Duodenal mucosa (tissue), 2 donors: ENCODE results near the gene TANGO2.

Source experiments
- H3K27ac ChIP-seq: one replicate; pipeline ENCODE4 v1.7.0; 2013; ENCODE audit warnings: low read depth, low read length
- H3K27me3 ChIP-seq, 2 donors: one replicate each; pipeline ENCODE4 v1.7.0; 2013; ENCODE audit warnings: low read length in 2 of 2, control low read depth in 1 of 2; ENCODE audit not compliant: insufficient read depth in 2 of 2, control insufficient read depth in 1 of 2
- H3K36me3 ChIP-seq, 2 donors: one replicate each; pipeline ENCODE4 v1.7.0; 2013; ENCODE audit warnings: low read length in 2 of 2, control low read depth in 1 of 2; ENCODE audit not compliant: insufficient read depth in 2 of 2, control insufficient read depth in 1 of 2
- H3K4me1 ChIP-seq, 2 donors: one replicate each; pipeline ENCODE4 v1.7.0; 2013; ENCODE audit warnings: low read length in 2 of 2, control low read depth in 1 of 2; ENCODE audit not compliant: insufficient read depth in 2 of 2, control insufficient read depth in 1 of 2
- H3K4me3 ChIP-seq, 2 donors: one replicate each; pipeline ENCODE4 v1.7.0; 2013; ENCODE audit warnings: low read length in 2 of 2, low read depth in 1 of 2
- H3K9ac ChIP-seq, 2 donors: one replicate each; pipeline ENCODE4 v1.7.0; 2013; ENCODE audit warnings: low read length in 2 of 2, low read depth in 1 of 2
- H3K9me3 ChIP-seq, 2 donors: one replicate each; pipeline ENCODE4 v1.7.0; 2013; ENCODE audit warnings: low read length in 2 of 2, control low read depth in 1 of 2; ENCODE audit not compliant: control insufficient read depth in 1 of 2

Gene TANGO2

GRCh38 chr22:20036535-20037392 lies 15.9 kb downstream of the TANGO2 start:
- Histone ChIP-seq H3K27me3 (no peaks in the 10 kb centered on the region), H3K9ac (no peak overlapping the region), H3K27ac (no peak overlapping the region), H3K9me3 (no peaks in the 10 kb centered on the region), H3K4me3 (no peak overlapping the region), H3K4me1 (peaks cover 0 to 9% of the 10 kb centered on the region in 2 donors), H3K36me3 (peaks cover 0 to 31% of the 10 kb centered on the region in 2 donors)

- H3K9ac ChIP-seq = no peak overlapping the region
- H3K4me1 ChIP-seq = peaks cover 0 to 3% of the 10 kb centered on the region in 2 donors
- H3K36me3 ChIP-seq = peaks cover 0 to 26% of the 10 kb centered on the region in 2 donors
- no peak overlapping the region for H3K4me3 ChIP-seq
- no peak overlapping the region for H3K27ac ChIP-seq
- no peaks in the 10 kb centered on the region for H3K27me3 ChIP-seq
- no peaks in the 10 kb centered on the region for H3K9me3 ChIP-seq
These were observed 16.5 kb downstream of the TANGO2 start for GRCh38 chr22:20037419-20037818.

- no peak overlapping the region for H3K9ac ChIP-seq
- no peak overlapping the region for H3K27ac ChIP-seq
- H3K27me3 ChIP-seq = no peaks in the 10 kb centered on the region
- H3K4me1 ChIP-seq = no peaks in the 10 kb centered on the region
- no peaks in the 10 kb centered on the region for H3K9me3 ChIP-seq
- H3K36me3 ChIP-seq = peaks cover 3 to 36% of the 10 kb centered on the region in 2 donors
- H3K4me3 ChIP-seq = no peak overlapping the region
These were observed 17.7 kb downstream of the TANGO2 start for GRCh38 chr22:20038574-20038973.

GRCh38 chr22:20039683-20040325 lies 18.9 kb downstream of the TANGO2 start:
- peaks cover 6 to 46% of the 10 kb centered on the region in 2 donors for H3K36me3 ChIP-seq
- H3K9me3 ChIP-seq = no peaks in the 10 kb centered on the region
- no peak overlapping the region for H3K27ac ChIP-seq
- no peaks in the 10 kb centered on the region for H3K27me3 ChIP-seq
- H3K9ac ChIP-seq = no peak overlapping the region
- H3K4me1 ChIP-seq = no peaks in the 10 kb centered on the region
- no peak overlapping the region for H3K4me3 ChIP-seq

- H3K4me3 ChIP-seq = no peak overlapping the region
- H3K36me3 ChIP-seq = peaks cover 6 to 48% of the 10 kb centered on the region in 2 donors
- no peaks in the 10 kb centered on the region for H3K27me3 ChIP-seq
- H3K9ac ChIP-seq = no peak overlapping the region
- H3K27ac ChIP-seq = no peak overlapping the region
- H3K9me3 ChIP-seq = no peaks in the 10 kb centered on the region
- no peaks in the 10 kb centered on the region for H3K4me1 ChIP-seq
These were observed 19.7 kb downstream of the TANGO2 start for GRCh38 chr22:20040327-20041200.

GRCh38 chr22:20043057-20043996 lies 22.4 kb downstream of the TANGO2 start:
- Histone ChIP-seq H3K27ac (no peak overlapping the region), H3K4me1 (no peaks in the 10 kb centered on the region), H3K4me3 (no peak overlapping the region), H3K27me3 (no peaks in the 10 kb centered on the region), H3K9ac (no peak overlapping the region), H3K9me3 (no peaks in the 10 kb centered on the region), H3K36me3 (peaks cover 6 to 36% of the 10 kb centered on the region in 2 donors)

- no peak overlapping the region for H3K27ac ChIP-seq
- H3K27me3 ChIP-seq = no peaks in the 10 kb centered on the region
- no peaks in the 10 kb centered on the region for H3K9me3 ChIP-seq
- no peak overlapping the region for H3K9ac ChIP-seq
- peaks cover 8 to 33% of the 10 kb centered on the region in 2 donors for H3K36me3 ChIP-seq
- H3K4me3 ChIP-seq = no peak overlapping the region
- H3K4me1 ChIP-seq = no peaks in the 10 kb centered on the region
These were observed 23.1 kb downstream of the TANGO2 start for GRCh38 chr22:20043997-20044342.

GRCh38 chr22:20044495-20045151 lies 23.7 kb downstream of the TANGO2 start:
- Histone ChIP-seq H3K4me3 (no peak overlapping the region), H3K9me3 (no peaks in the 10 kb centered on the region), H3K4me1 (no peaks in the 10 kb centered on the region), H3K27ac (no peak overlapping the region), H3K27me3 (no peaks in the 10 kb centered on the region), H3K9ac (no peak overlapping the region), H3K36me3 (peaks cover 9 to 31% of the 10 kb centered on the region in 2 donors)

- Histone ChIP-seq H3K36me3 (peaks cover 9 to 28% of the 10 kb centered on the region in 2 donors), H3K4me3 (no peak overlapping the region), H3K9ac (no peak overlapping the region), H3K4me1 (no peaks in the 10 kb centered on the region), H3K9me3 (no peaks in the 10 kb centered on the region), H3K27ac (no peak overlapping the region), H3K27me3 (no peaks in the 10 kb centered on the region)
These were observed 25.8 kb downstream of the TANGO2 start for GRCh38 chr22:20046730-20047129.
